Fibroblast of the aortic adventitia (primary cell): Measurements from ENCODE around the gene SDCBP2. TPM values are rescaled to one million over a fixed set of nuclear protein-coding genes. Genes with fewer than 3 reads are reported as not detected.

Experiments used
- DNase-seq: peaks from one replicate; pipeline ENCODE4 v3.0.0-alpha.2; 2010; ENCODE audit warnings: low read depth
- H3K4me3 ChIP-seq: 2 replicates; pipeline ENCODE4 v1.5.1; 2011; ENCODE audit warnings: low read depth, mild to moderate bottlenecking, control low read depth, low read length, moderate library complexity
- CTCF ChIP-seq: IDR thresholded peaks from 2 replicates; pipeline ENCODE4 v1.5.1; 2011; ENCODE audit warnings: mild to moderate bottlenecking, low read length, control low read depth, inconsistent platforms; ENCODE audit not compliant: insufficient read depth
- total RNA-seq: library from RNA; depleted of rRNA; stranded (reverse); fragments of >200 nt; gene quantifications from 2 replicates; pipeline ENCODE4 v1.2.3, GENCODE V29; 2012; ENCODE audit warnings: low replicate concordance

SDCBP2 gene
- total RNA-seq, 1 donor, result 1.4 TPM

- no peak overlapping the region for H3K4me3 ChIP-seq
- DNase-seq, result no peak
- no peak for TF ChIP-seq CTCF
Observed at GRCh38 chr20:1307571-1307971, 21.4 kb downstream of the SDCBP2 start.

- DNase-seq, result no peak
- TF ChIP-seq CTCF, result no peak
- no peak overlapping the region for H3K4me3 ChIP-seq
Observed at GRCh38 chr20:1307171-1307570, 21.8 kb downstream of the SDCBP2 start.

GRCh38 chr20:1306316-1307135 is 22.4 kb downstream of the SDCBP2 start:
- no peak overlapping the region for H3K4me3 ChIP-seq
- DNase-seq, result no peak
- no peak for TF ChIP-seq CTCF

- no peak for DNase-seq
- H3K4me3 ChIP-seq, result no peak overlapping the region
- TF ChIP-seq CTCF, result no peak
Observed at GRCh38 chr20:1305712-1306111, 23.2 kb downstream of the SDCBP2 start.

- no peak for TF ChIP-seq CTCF
- DNase-seq, result no peak
- H3K4me3 ChIP-seq, result no peak overlapping the region
Observed at GRCh38 chr20:1304710-1305515, 24.0 kb downstream of the SDCBP2 start.

GRCh38 chr20:1302685-1303541 is 26.0 kb downstream of the SDCBP2 start:
- no peak for TF ChIP-seq CTCF
- DNase-seq, result no peak
- no peak overlapping the region for H3K4me3 ChIP-seq
